ENCODE data around the gene WIPF1.

WIPF1 gene

DNA sequence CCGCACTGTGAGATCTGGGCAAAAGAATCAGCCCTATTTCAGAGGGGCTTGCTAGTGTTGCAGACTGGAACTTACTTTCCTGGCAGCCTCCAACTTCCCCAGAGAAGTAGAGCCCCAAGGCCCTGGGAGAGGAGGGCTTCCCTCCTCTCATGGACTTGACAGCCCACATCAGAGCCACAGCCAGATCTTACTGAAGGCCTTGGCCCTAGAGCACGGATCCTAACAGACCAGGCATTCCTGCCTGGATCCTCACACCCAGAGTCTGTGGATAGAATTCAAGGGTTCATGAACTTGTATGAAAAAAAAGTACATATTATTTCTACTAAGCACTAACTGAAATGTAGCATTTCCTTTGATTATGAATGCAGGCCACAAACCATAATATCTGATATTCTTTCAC is 8.3 kb downstream of the WIPF1 start:
- no peak for TF ChIP-seq CTCF (IDR thresholded peaks at IDR 0.05; ENCODE audit: low read depth, low read length, missing control alignments)
- no peak for DNase-seq (ENCODE audit: extremely low read depth, low read depth)
- no peak overlapping the region for H3K4me3 ChIP-seq (replicated peaks; ENCODE audit: low read depth, low read length)

GRCh38 chr2:174588463-174588862 is 9.1 kb downstream of the WIPF1 start:
- DNase-seq (ENCODE audit: extremely low read depth, low read depth), result no peak
- TF ChIP-seq CTCF (IDR thresholded peaks at IDR 0.05; ENCODE audit: low read depth, low read length, missing control alignments), result no peak
- H3K4me3 ChIP-seq (replicated peaks; ENCODE audit: low read depth, low read length), result no peak overlapping the region

DNA sequence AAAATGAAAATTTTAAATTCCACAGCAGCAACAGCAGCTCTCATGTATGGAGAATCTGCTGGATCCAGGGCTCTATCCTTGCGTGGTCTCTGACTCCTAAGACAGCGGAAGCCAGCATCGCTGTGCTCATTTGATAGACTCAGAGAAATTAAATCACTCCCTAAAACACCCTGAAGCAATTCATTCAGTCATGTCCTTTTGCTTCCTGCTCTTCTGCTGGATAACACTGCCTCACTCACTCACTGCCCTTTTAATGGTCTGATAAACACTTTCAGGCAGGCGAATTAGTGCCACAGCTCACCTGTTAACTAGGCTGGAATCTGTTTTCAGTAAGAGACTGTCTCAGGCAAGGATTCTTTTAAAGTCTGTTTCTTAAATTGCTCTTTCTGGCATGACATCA is 10.0 kb downstream of the WIPF1 start:
- DNase-seq (ENCODE audit: extremely low read depth, low read depth), result no peak
- TF ChIP-seq CTCF (IDR thresholded peaks at IDR 0.05; ENCODE audit: low read depth, low read length, missing control alignments), result no peak
- H3K4me3 ChIP-seq (replicated peaks; ENCODE audit: low read depth, low read length), result no peak overlapping the region

- no peak for DNase-seq (ENCODE audit: extremely low read depth, low read depth)
- H3K4me3 ChIP-seq (replicated peaks; ENCODE audit: low read depth, low read length), result no peak overlapping the region
- TF ChIP-seq CTCF (IDR thresholded peaks at IDR 0.05; ENCODE audit: low read depth, low read length, missing control alignments), result no peak
These were observed 10.9 kb downstream of the WIPF1 start for GRCh38 chr2:174586418-174587295.

- no peak for DNase-seq (ENCODE audit: extremely low read depth, low read depth)
- TF ChIP-seq CTCF (IDR thresholded peaks at IDR 0.05; ENCODE audit: low read depth, low read length, missing control alignments), result no peak
- H3K4me3 ChIP-seq (replicated peaks; ENCODE audit: low read depth, low read length), result no peak overlapping the region
These were observed 11.8 kb downstream of the WIPF1 start for GRCh38 chr2:174585657-174586252.

DNA sequence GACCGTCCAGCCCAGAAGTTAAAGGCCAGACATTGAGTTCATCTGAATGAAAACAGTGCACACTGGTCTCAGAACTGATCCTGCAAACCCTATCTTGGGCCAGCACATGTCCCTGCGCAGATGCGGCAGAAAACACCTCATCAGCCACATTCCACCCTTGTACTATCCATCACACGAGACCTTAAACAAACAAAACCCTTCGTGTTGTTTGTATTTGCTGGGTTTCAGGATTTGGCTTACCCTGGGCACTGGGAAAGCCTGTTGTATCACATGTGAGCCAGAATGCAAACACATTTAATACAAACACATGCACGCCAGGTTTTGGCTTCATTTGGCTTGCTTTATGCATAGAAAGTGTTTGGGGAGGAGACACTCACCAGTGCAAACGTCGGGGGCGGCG is 12.5 kb downstream of the WIPF1 start:
- no peak for TF ChIP-seq CTCF (IDR thresholded peaks at IDR 0.05; ENCODE audit: low read depth, low read length, missing control alignments)

More for the DNA sequence above, 12.5 kb downstream of the WIPF1 start:
- no peak overlapping the region for H3K4me3 ChIP-seq (replicated peaks; ENCODE audit: low read depth, low read length)
- no peak for DNase-seq (ENCODE audit: extremely low read depth, low read depth)
